Body of pancreas (tissue), 4 donors: Measurements from ENCODE around the gene PCGF2.

Source experiments
- POLR2A ChIP-seq, 3 donors: fragments of 450-650 bp; IDR thresholded peaks; one replicate each; pipeline ENCODE4 v1.6.1; 2016; ENCODE audit warnings: antibody characterized with exemption in 3 of 3, mild to moderate bottlenecking in 2 of 3
- TF ChIP-seq, protein P1 (sequence below), 7 experiments: fragments of 450-650 bp in 4 of 7; fragments of 200-600 bp in 3 of 7; sonication (generic) in 3 of 7; IDR thresholded peaks; one replicate each; pipeline ENCODE4 v1.5.1; 2016 to 2019; ENCODE audit warnings: antibody characterized with exemption in 7 of 7

DNA sequence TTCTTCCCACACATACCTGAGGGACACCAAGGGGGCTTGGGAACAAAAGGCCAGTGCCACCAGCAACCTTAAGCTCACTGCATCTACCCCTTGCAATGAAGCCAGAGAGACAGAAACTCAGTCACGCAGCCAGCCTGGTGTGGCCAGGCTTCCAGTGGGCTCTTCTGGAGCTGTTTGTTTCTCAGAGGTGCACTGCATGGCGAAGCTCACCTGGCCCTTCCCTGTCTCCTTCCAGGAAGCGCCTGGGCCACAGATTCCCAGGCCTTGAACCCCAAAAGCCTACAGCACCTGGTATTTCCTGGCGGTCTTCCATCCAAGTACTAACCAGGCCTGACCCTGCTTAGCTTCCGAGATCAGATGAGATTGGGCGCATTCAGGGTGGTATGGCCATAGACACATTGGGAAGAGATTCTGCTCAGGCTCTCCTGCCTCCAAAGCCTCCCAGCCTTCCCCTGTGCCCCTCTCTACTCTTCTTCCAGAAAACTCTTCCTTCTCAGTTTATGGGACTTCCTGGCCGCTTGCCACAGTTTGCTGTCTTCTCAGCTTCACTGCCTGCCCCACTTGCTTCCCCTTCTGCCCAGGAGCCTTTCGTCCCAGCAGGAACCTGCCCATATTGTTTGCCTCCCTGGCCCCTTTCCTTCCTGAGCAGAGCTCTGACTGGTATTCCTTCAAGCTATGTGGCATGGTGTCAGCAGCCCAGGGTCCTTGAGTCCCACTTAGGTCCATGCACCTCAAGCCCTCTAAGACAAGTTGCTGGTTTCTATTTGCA lies 16.4 kb downstream of the PCGF2 start:
- TF ChIP-seq, protein P1, sequence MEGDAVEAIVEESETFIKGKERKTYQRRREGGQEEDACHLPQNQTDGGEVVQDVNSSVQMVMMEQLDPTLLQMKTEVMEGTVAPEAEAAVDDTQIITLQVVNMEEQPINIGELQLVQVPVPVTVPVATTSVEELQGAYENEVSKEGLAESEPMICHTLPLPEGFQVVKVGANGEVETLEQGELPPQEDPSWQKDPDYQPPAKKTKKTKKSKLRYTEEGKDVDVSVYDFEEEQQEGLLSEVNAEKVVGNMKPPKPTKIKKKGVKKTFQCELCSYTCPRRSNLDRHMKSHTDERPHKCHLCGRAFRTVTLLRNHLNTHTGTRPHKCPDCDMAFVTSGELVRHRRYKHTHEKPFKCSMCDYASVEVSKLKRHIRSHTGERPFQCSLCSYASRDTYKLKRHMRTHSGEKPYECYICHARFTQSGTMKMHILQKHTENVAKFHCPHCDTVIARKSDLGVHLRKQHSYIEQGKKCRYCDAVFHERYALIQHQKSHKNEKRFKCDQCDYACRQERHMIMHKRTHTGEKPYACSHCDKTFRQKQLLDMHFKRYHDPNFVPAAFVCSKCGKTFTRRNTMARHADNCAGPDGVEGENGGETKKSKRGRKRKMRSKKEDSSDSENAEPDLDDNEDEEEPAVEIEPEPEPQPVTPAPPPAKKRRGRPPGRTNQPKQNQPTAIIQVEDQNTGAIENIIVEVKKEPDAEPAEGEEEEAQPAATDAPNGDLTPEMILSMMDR (IDR thresholded peaks at IDR 0.05), result no peak
- no peak for TF ChIP-seq POLR2A (IDR thresholded peaks at IDR 0.05)
